22Rv1 (cell line): Measurements from ENCODE around the gene ATP10A.
A peak's percentile ranks its signal among the peaks of the same experiment; 100 is the strongest.
"Not testable (repeated sequence)": the region's sequence is repeated elsewhere in the genome, so short reads cannot be mapped to it uniquely, and the experiment has no call there.

Experiments used
- H3K27ac ChIP-seq: fragments of 450-650 bp; 2 replicates; pipeline ENCODE4 v1.5.1; 2017
- CTCF ChIP-seq: fragments of 450-650 bp; IDR thresholded peaks from 2 replicates; pipeline ENCODE4 v1.5.1; 2017; ENCODE audit warnings: mild to moderate bottlenecking
- ZFX ChIP-seq: fragments of 450-650 bp; IDR thresholded peaks from 2 replicates; pipeline ENCODE4 v1.6.1; 2017; ENCODE audit warnings: antibody characterized with exemption, borderline replicate concordance

The ATP10A gene

GRCh38 chr15:25763331-25763751, 99.8 kb downstream of the ATP10A start:
- 0 out of 2 replicates have a peak overlapping the region, but pooled peaks have one; percentile 23 for H3K27ac ChIP-seq
- TF ChIP-seq ZFX (no peak), CTCF (no peak)

- H3K27ac ChIP-seq, result no peak overlapping the region
- TF ChIP-seq CTCF, result no peak
- TF ChIP-seq ZFX, result no peak
These were observed 101.0 kb downstream of the ATP10A start for GRCh38 chr15:25761971-25762662.

- TF ChIP-seq CTCF (no peak), ZFX (no peak)
- no peak overlapping the region for H3K27ac ChIP-seq
These were observed 103.7 kb downstream of the ATP10A start for GRCh38 chr15:25759421-25759820.

GRCh38 chr15:25758612-25759011, 104.5 kb downstream of the ATP10A start:
- H3K27ac ChIP-seq, result not testable (repeated sequence)

GRCh38 chr15:25743548-25744275, 119.4 kb downstream of the ATP10A start:
- TF ChIP-seq ZFX, result no peak
- no peak for TF ChIP-seq CTCF
- no peak overlapping the region for H3K27ac ChIP-seq

- H3K27ac ChIP-seq, result no peak overlapping the region
- TF ChIP-seq CTCF (no peak), ZFX (no peak)
These were observed 120.2 kb downstream of the ATP10A start for GRCh38 chr15:25742776-25743547.

- TF ChIP-seq ZFX (no peak), CTCF (no peak)
- H3K27ac ChIP-seq, result no peak overlapping the region
These were observed 120.9 kb downstream of the ATP10A start for GRCh38 chr15:25742041-25742730.
